Uterus (tissue), 4 donors: ENCODE measurements around the gene QTRT2. TPM values are rescaled to one million over a fixed set of nuclear protein-coding genes. Genes with fewer than 3 reads are reported as not detected.

Source experiments
- DNase-seq, 2 donors: peaks; one replicate each; pipeline ENCODE4 v3.0.0-alpha.2; 2019 to 2020
- H3K27ac ChIP-seq, 2 donors: fragments of 200-600 bp; sonication (generic); 1 replicate in 1 of 2; 2 replicates in 1 of 2; pipeline ENCODE4 v1.5.1; 2016 to 2018
- H3K27me3 ChIP-seq, 2 donors: fragments of 200-600 bp; sonication (generic); one replicate each; pipeline ENCODE4 v1.5.1; 2018 to 2019; ENCODE audit warnings: control low read depth in 1 of 2
- H3K36me3 ChIP-seq, 2 donors: fragments of 200-600 bp; sonication (generic); one replicate each; pipeline ENCODE4 v1.5.1; 2019; ENCODE audit warnings: control low read depth in 1 of 2
- H3K4me1 ChIP-seq, 2 donors: fragments of 200-600 bp; sonication (generic); one replicate each; pipeline ENCODE4 v1.5.1; 2018 to 2019; ENCODE audit warnings: control low read depth in 1 of 2
- H3K4me3 ChIP-seq, 2 donors: fragments of 200-600 bp; sonication (generic); 1 replicate in 1 of 2; 2 replicates in 1 of 2; pipeline ENCODE4 v1.5.1; 2018 to 2019; ENCODE audit warnings: mild to moderate bottlenecking in 1 of 2
- H3K9me3 ChIP-seq, 2 donors: fragments of 200-600 bp; sonication (generic); one replicate each; pipeline ENCODE4 v1.5.1; 2019; ENCODE audit warnings: control low read depth in 1 of 2
- POLR2A ChIP-seq, 2 donors: fragments of 450-650 bp; IDR thresholded peaks; one replicate each; pipeline ENCODE4 v1.6.1; 2016; ENCODE audit warnings: antibody characterized with exemption in 2 of 2, mild to moderate bottlenecking in 1 of 2, moderate library complexity in 1 of 2
- intact Hi-C: fragments of 100-400 bp; cut with DNase I; formaldehyde crosslinking; loops from one replicate; pipeline ENCODE4 v1.15.1; 2023; ENCODE audit warnings: low total_unique reads
- total RNA-seq, 4 donors: library from RNA; depleted of rRNA in 3 of 4; stranded (reverse); fragments of >200 nt in 3 of 4; gene quantifications; one replicate each; pipeline versions ENCODE4 v1.1.0 to v1.2.4, GENCODE V29; 2014 to 2023
- TF ChIP-seq, protein P1 (sequence below), 4 experiments: fragments of 200-600 bp in 2 of 4; fragments of 450-650 bp in 2 of 4; sonication (generic) in 2 of 4; IDR thresholded peaks; one replicate each; pipeline ENCODE4 v1.5.1; 2016 to 2019; ENCODE audit warnings: antibody characterized with exemption in 4 of 4, mild to moderate bottlenecking in 2 of 4, moderate library complexity in 1 of 4
- donor health status: DM: yes; HTN: yes; CAD: no.

The QTRT2 gene
- total RNA-seq, 4 donors from 2014 or later, result 2.4 to 54.5 (median 25.4) TPM

- Histone ChIP-seq H3K27me3 (no peaks in the 10 kb centered on the region), H3K9me3 (no peaks in the 10 kb centered on the region), H3K36me3 (no peaks in the 10 kb centered on the region), H3K27ac (peak overlapping the region; percentile 44 to 59), H3K4me3 (no peak overlapping the region), H3K4me1 (no peaks in the 10 kb centered on the region)
- DNase-seq, result peak; percentile 18 to 34
- TF ChIP-seq, protein P1, sequence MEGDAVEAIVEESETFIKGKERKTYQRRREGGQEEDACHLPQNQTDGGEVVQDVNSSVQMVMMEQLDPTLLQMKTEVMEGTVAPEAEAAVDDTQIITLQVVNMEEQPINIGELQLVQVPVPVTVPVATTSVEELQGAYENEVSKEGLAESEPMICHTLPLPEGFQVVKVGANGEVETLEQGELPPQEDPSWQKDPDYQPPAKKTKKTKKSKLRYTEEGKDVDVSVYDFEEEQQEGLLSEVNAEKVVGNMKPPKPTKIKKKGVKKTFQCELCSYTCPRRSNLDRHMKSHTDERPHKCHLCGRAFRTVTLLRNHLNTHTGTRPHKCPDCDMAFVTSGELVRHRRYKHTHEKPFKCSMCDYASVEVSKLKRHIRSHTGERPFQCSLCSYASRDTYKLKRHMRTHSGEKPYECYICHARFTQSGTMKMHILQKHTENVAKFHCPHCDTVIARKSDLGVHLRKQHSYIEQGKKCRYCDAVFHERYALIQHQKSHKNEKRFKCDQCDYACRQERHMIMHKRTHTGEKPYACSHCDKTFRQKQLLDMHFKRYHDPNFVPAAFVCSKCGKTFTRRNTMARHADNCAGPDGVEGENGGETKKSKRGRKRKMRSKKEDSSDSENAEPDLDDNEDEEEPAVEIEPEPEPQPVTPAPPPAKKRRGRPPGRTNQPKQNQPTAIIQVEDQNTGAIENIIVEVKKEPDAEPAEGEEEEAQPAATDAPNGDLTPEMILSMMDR (IDR thresholded peaks at IDR 0.05), result no peak
- no peak for TF ChIP-seq POLR2A (IDR thresholded peaks at IDR 0.05)
- intact Hi-C loops, result no loop called here
These were observed 65.6 kb downstream of the QTRT2 start for GRCh38 chr3:114122027-114122709.

GRCh38 chr3:114126461-114126860, 69.9 kb downstream of the QTRT2 start:
- intact Hi-C loops, result no loop called here
- Histone ChIP-seq H3K27me3 (no peaks in the 10 kb centered on the region), H3K27ac (no peak overlapping the region), H3K4me3 (no peak overlapping the region), H3K4me1 (no peaks in the 10 kb centered on the region), H3K9me3 (no peaks in the 10 kb centered on the region), H3K36me3 (no peaks in the 10 kb centered on the region)
- DNase-seq, result no peak
- TF ChIP-seq POLR2A (IDR thresholded peaks at IDR 0.05), result no peak
- TF ChIP-seq, protein P1 (IDR thresholded peaks at IDR 0.05), result no peak

DNA sequence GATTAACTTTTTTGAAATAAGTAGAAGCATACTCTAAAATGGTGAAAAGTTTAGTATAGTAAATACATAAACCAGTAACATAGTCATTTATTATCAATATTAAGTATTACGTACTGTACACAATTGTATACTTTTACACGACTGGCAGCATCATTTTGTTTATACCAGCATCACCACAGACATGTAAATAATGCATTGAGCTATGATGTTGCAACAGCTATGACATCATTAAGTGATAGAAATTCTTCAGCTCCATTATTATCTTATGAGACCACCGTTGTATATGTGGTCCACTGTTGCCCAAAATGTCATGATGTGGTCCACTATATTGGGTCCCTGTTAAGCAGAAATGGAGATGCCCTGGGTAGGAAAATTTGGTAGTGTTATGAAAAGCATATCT, 71.0 kb downstream of the QTRT2 start:
- H3K36me3 ChIP-seq, result no peaks in the 10 kb centered on the region
- TF ChIP-seq, protein P1 (IDR thresholded peaks at IDR 0.05), result no peak
- no peak for TF ChIP-seq POLR2A (IDR thresholded peaks at IDR 0.05)
- intact Hi-C loops, result no loop called here

GRCh38 chr3:114128231-114128630, 71.7 kb downstream of the QTRT2 start:
- TF ChIP-seq, protein P1 (IDR thresholded peaks at IDR 0.05), result no peak
- no peak for TF ChIP-seq POLR2A (IDR thresholded peaks at IDR 0.05)
- intact Hi-C loops, result no loop called here
- H3K27ac ChIP-seq, result no peak overlapping the region
- no peak for DNase-seq
- no peaks in the 10 kb centered on the region for H3K36me3 ChIP-seq
- H3K27me3 ChIP-seq, result no peaks in the 10 kb centered on the region
- no peaks in the 10 kb centered on the region for H3K4me1 ChIP-seq
- H3K4me3 ChIP-seq, result no peak overlapping the region
- H3K9me3 ChIP-seq, result no peaks in the 10 kb centered on the region

More for the DNA sequence above, 71.0 kb downstream of the QTRT2 start:
- no peaks in the 10 kb centered on the region for H3K4me1 ChIP-seq
- no peak for DNase-seq
- H3K27ac ChIP-seq, result no peak overlapping the region
- no peaks in the 10 kb centered on the region for H3K27me3 ChIP-seq
- no peak overlapping the region for H3K4me3 ChIP-seq
- no peaks in the 10 kb centered on the region for H3K9me3 ChIP-seq

- Histone ChIP-seq H3K9me3 (no peaks in the 10 kb centered on the region), H3K4me1 (no peaks in the 10 kb centered on the region), H3K4me3 (no peak overlapping the region), H3K36me3 (no peaks in the 10 kb centered on the region), H3K27ac (no peak overlapping the region), H3K27me3 (no peaks in the 10 kb centered on the region)
- TF ChIP-seq, protein P1 (IDR thresholded peaks at IDR 0.05), result no peak
- no peak for TF ChIP-seq POLR2A (IDR thresholded peaks at IDR 0.05)
- no peak for DNase-seq
- intact Hi-C loops, result no loop called here
These were observed 72.3 kb downstream of the QTRT2 start for GRCh38 chr3:114128826-114129225.
